Smooth muscle cell of the coronary artery (primary cell): Measurements from ENCODE around the gene FBXO27. TPM values are rescaled to one million over a fixed set of nuclear protein-coding genes. Genes with fewer than 3 reads are reported as not detected.

Experiments used
- total RNA-seq: library from RNA; depleted of rRNA; stranded (reverse); fragments of >200 nt; gene quantifications from 2 replicates; pipeline ENCODE4 v1.2.3, GENCODE V29; 2014; ENCODE audit warnings: low replicate concordance

FBXO27 gene
- 1.8 and 2.0 TPM in 2 replicates for total RNA-seq

GRCh38 chr19:39032063-39032918 is at the start of gene FBXO27:
Gene FBXO27 (minus strand): TSS chr19:39032549. CDS start chr19:39032227, 322 bp downstream.

GRCh38 chr19:38975214-38975860 is 57.0 kb downstream of the FBXO27 start, which contains the start of gene FBXO17:
Gene FBXO17 (minus strand): TSS chr19:38975742. CDS start chr19:38950319, 25,423 bp downstream.

Other genes starting within 250 kb of the FBXO27 start
- not detected in 2 replicates for gene LGALS7B, start 243.3 kb downstream of the FBXO27 start, total RNA-seq
- not detected in 2 replicates for gene LGALS4, start 219.6 kb downstream of the FBXO27 start, total RNA-seq
- gene ECH1, start 200.8 kb downstream of the FBXO27 start, total RNA-seq = 21.9 and 28.3 TPM in 2 replicates
- gene HNRNPL, start 182.6 kb downstream of the FBXO27 start, total RNA-seq = 123 and 220 TPM in 2 replicates
- 1.5 and 1.9 TPM in 2 replicates for gene RINL, start 154.3 kb downstream of the FBXO27 start, total RNA-seq
- gene SIRT2, start 132.9 kb downstream of the FBXO27 start, total RNA-seq = 51.7 and 63.7 TPM in 2 replicates
- 5.1 and 13.4 TPM in 2 replicates for gene NFKBIB, start 132.6 kb downstream of the FBXO27 start, total RNA-seq
- gene CCER2, start 120.4 kb downstream of the FBXO27 start, total RNA-seq = 0.35 TPM in 1 of 2 replicates, not detected in the other
- 9.1 and 11.0 TPM in 2 replicates for gene SARS2, start 101.8 kb downstream of the FBXO27 start, total RNA-seq
- gene MRPS12, start 101.6 kb downstream of the FBXO27 start, total RNA-seq = 20.0 and 42.7 TPM in 2 replicates
- 13.2 and 17.9 TPM in 2 replicates for gene FBXO17, start 56.8 kb downstream of the FBXO27 start, total RNA-seq
- 0.23 and 0.30 TPM in 2 replicates for gene ACP7, start 51.8 kb upstream of the FBXO27 start, total RNA-seq
- gene PAK4, start 93.2 kb upstream of the FBXO27 start, total RNA-seq = 2.5 and 5.6 TPM in 2 replicates
- not detected in 2 replicates for gene NCCRP1, start 164.4 kb upstream of the FBXO27 start, total RNA-seq
- not detected in 2 replicates for gene SYCN, start 171.7 kb upstream of the FBXO27 start, total RNA-seq
- not detected in 2 replicates for gene IFNL3, start 212.5 kb upstream of the FBXO27 start, total RNA-seq
- gene IFNL4, start 216.3 kb upstream of the FBXO27 start, total RNA-seq = not detected in 2 replicates
- gene IFNL2, start 235.8 kb upstream of the FBXO27 start, total RNA-seq = not detected in 2 replicates